Body of pancreas (tissue), 4 donors: Measurements from ENCODE around the gene CYGB.

Experiments used
- CTCF ChIP-seq, 7 experiments: fragments of 450-650 bp in 4 of 7; fragments of 200-600 bp in 3 of 7; sonication (generic) in 3 of 7; IDR thresholded peaks; one replicate each; pipeline ENCODE4 v1.5.1; 2016 to 2019; ENCODE audit warnings: antibody characterized with exemption in 7 of 7
- POLR2A ChIP-seq, 3 donors: fragments of 450-650 bp; IDR thresholded peaks; one replicate each; pipeline ENCODE4 v1.6.1; 2016; ENCODE audit warnings: antibody characterized with exemption in 3 of 3, mild to moderate bottlenecking in 2 of 3

GRCh38 chr17:76546556-76547182 is 9.2 kb upstream of the CYGB start:
- TF ChIP-seq CTCF (IDR thresholded peaks at IDR 0.05) (no peak), POLR2A (IDR thresholded peaks at IDR 0.05) (no peak)
